ENCODE measurements around the gene DRGX. TPM values are rescaled to one million over a fixed set of nuclear protein-coding genes. Genes with fewer than 3 reads are reported as not detected.

DRGX gene
- total RNA-seq, result not detected in 2 replicates

DNA sequence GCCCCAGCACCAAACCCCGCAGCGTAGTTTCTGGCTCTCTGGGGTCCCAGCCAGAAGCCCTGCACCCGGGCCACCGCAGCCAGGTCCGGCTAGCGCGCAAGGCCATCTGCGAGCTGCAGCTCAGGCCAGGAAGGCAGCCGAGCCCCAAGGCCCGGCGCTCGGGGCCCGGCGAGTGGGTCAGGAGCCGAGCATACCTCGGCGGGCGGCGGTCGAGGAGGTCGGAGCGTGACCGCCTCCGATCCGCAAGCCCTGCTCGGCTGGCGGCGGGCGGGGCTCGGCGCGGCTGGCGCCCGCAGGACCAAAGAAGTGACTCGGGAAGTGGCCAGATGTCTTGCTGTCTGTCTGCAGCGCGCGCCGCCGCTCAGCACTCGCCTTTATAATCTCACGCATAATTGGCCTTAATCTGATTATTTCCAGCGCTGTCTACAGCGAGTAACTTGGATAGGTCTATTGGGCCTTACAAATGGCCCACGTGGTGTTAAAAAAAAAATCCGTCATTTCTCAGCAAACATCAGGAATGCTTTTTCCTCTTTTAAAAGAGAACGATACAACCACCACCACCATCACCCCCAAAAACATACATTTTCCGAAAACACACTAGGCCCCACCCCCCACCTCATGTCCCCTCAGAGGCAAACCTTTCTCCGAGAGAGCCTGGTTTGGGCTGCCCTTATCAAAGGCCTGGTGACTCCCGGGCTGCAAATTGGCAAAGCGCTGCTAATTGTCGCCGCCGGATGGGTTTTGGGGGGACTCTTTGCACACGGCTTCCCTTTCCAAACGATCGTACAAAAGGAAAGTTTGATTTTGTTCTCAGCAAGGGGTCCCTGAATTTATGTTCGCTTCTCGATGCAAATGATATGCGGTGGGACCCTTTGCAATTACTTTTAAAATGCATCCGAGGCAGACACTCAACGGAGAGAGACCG is at the start of gene DRGX:
TSS of gene DRGX (minus strand) at position 349 of the 925 bp plus-strand sequence. CDS start 649 bp downstream, outside the sequence.

Other genes with a start within 250 kb of the DRGX start
- gene TMEM273, start 207.7 kb downstream of the DRGX start, total RNA-seq, result 0.12 TPM in 1 of 2 replicates, not detected in the other
- not detected in 2 replicates for gene C10orf71, start 96.9 kb downstream of the DRGX start, total RNA-seq
- 18.2 and 18.3 TPM in 2 replicates for gene ERCC6, start 143.0 kb upstream of the DRGX start, total RNA-seq
- gene SLC18A3, start 214.2 kb upstream of the DRGX start, total RNA-seq, result not detected in 2 replicates
- gene CHAT, start 217.9 kb upstream of the DRGX start, total RNA-seq, result not detected in 2 replicates

All from cardiac ventricle fibroblast (primary cell).